Measurements from ENCODE around the gene HCST.

Gene HCST

GRCh38 chr19:35935911-35936737 is 33.8 kb downstream of the HCST start, which contains the start of gene LRFN3 (continued):
- TF ChIP-seq PRDM10 (tag by site-specific recombination; IDR thresholded peaks at IDR 0.05) (peak; percentile 49), ATF2 (tag by site-specific recombination; IDR thresholded peaks at IDR 0.05; ENCODE audit: low read depth) (no peak), ZNF658 (tag by site-specific recombination; IDR thresholded peaks at IDR 0.05) (no peak), ZNF121 (tag by site-specific recombination; IDR thresholded peaks at IDR 0.05) (no peak; the same call in 1 of the 2 replicates), ZNF394 (tag by site-specific recombination; IDR thresholded peaks at IDR 0.05; ENCODE audit: borderline replicate concordance) (no peak), ZNF629 (tag by site-specific recombination; IDR thresholded peaks at IDR 0.05) (peak; percentile 35), KLF9 (tag by site-specific recombination; IDR thresholded peaks at IDR 0.05; ENCODE audit: low read depth) (peak; percentile 87), ZNF23 (tag by site-specific recombination; IDR thresholded peaks at IDR 0.05; ENCODE audit: borderline replicate concordance) (no peak), KLF16 (tag by site-specific recombination; IDR thresholded peaks at IDR 0.05) (0 out of 2 replicates have a peak, but pooled peaks have one; percentile 35), ZNF37A (tag by site-specific recombination; IDR thresholded peaks at IDR 0.05) (no peak), ZBTB48 (tag by site-specific recombination; IDR thresholded peaks at IDR 0.05) (peak; percentile 87), MYNN (tag by site-specific recombination; IDR thresholded peaks at IDR 0.05; ENCODE audit: borderline replicate concordance) (no peak), PBX3 (CRISPR knock-in tag; IDR thresholded peaks at IDR 0.05) (no peak), GLIS2 (tag by site-specific recombination; IDR thresholded peaks at IDR 0.05) (peak; percentile 81), ZNF239 (tag by site-specific recombination; IDR thresholded peaks at IDR 0.05) (no peak; the same call in 1 of the 2 replicates), KLF8 (tag by site-specific recombination; IDR thresholded peaks at IDR 0.05) (peak; percentile 90), ZNF580 (tag by site-specific recombination; IDR thresholded peaks at IDR 0.05) (peak; percentile 92), ZSCAN4 (tag by site-specific recombination; IDR thresholded peaks at IDR 0.05) (peak; percentile 91), ZFHX2 (tag by site-specific recombination; conservative IDR thresholded peaks at IDR 0.05) (peak; percentile 60), KLF7 (tag by site-specific recombination; IDR thresholded peaks at IDR 0.05; ENCODE audit: borderline replicate concordance) (peak; percentile 93), ZNF16 (tag by site-specific recombination; IDR thresholded peaks at IDR 0.05; ENCODE audit: low read depth) (0 out of 2 replicates have a peak, but pooled peaks have one; percentile 7), SP2 (tag by site-specific recombination; IDR thresholded peaks at IDR 0.05) (peak; percentile 61), ZSCAN23 (tag by site-specific recombination; IDR thresholded peaks at IDR 0.05) (peak; percentile 45; the same call in 1 of the 2 replicates), ZBTB1 (tag by site-specific recombination; IDR thresholded peaks at IDR 0.05) (no peak), ZFP37 (tag by site-specific recombination; IDR thresholded peaks at IDR 0.05) (peak; percentile 80), ZNF426 (tag by site-specific recombination; IDR thresholded peaks at IDR 0.05) (no peak), INSM2 (tag by site-specific recombination; IDR thresholded peaks at IDR 0.05) (peak; percentile 80; the same call in 1 of the 2 replicates), ZNF639 (tag by site-specific recombination; IDR thresholded peaks at IDR 0.05) (peak; percentile 78; the same call in 1 of the 2 replicates), ZNF132 (tag by site-specific recombination; IDR thresholded peaks at IDR 0.05; ENCODE audit: borderline replicate concordance) (no peak)

Data from HEK293 (cell line).